Activated T-helper 17 cell treated with anti-CD3 and anti-CD28 coated beads, Interleukin-2, amount 50 U/mL, for 72 hours (primary cell): Measurements from ENCODE around the gene PJA1. TPM values are rescaled to one million over a fixed set of nuclear protein-coding genes. Genes with fewer than 3 reads are reported as not detected.

Source experiments
- ATAC-seq: fragments of 150-1000 bp; cut with Tn5 transposase; replicated peaks from 2 replicates; pipeline ENCODE4 v1.10.0; 2021; ENCODE audit warnings: mild to moderate bottlenecking, moderate library complexity
- H3K27ac Mint-ChIP-seq: one replicate; pipeline ENCODE4 v1.8.0; 2022; ENCODE audit warnings: mixed read lengths
- H3K27me3 Mint-ChIP-seq: one replicate; pipeline ENCODE4 v1.8.0; 2022; ENCODE audit warnings: mixed read lengths
- H3K36me3 Mint-ChIP-seq: one replicate; pipeline ENCODE4 v1.8.0; 2022; ENCODE audit warnings: low read depth, mild to moderate bottlenecking, mixed read lengths
- H3K4me1 Mint-ChIP-seq: one replicate; pipeline ENCODE4 v1.8.0; 2022; ENCODE audit warnings: mixed read lengths
- H3K4me3 Mint-ChIP-seq: one replicate; pipeline ENCODE4 v1.8.0; 2022; ENCODE audit warnings: mild to moderate bottlenecking, mixed read lengths
- H3K9me3 Mint-ChIP-seq: one replicate; pipeline ENCODE4 v1.8.0; 2022; ENCODE audit warnings: mixed read lengths
- total RNA-seq, 2 donors: library from RNA; stranded (reverse); gene quantifications; one replicate each; pipeline ENCODE4 v1.2.3, GENCODE V29; 2022

The PJA1 gene
- total RNA-seq, 2 donors from 2014 or later: 13.6 to 21.3 TPM

GRCh38 chrX:69140837-69141236 lies 24.4 kb downstream of the PJA1 start:
- no peak overlapping the region for H3K4me3 Mint-ChIP-seq
- H3K4me1 Mint-ChIP-seq: no peaks in the 10 kb centered on the region
- no peaks in the 10 kb centered on the region for H3K27me3 Mint-ChIP-seq
- no peak overlapping the region for H3K27ac Mint-ChIP-seq
- H3K9me3 Mint-ChIP-seq: no peaks in the 10 kb centered on the region
- H3K36me3 Mint-ChIP-seq: no peaks in the 10 kb centered on the region
- no peak for ATAC-seq

- no peak for ATAC-seq
- no peaks in the 10 kb centered on the region for H3K4me1 Mint-ChIP-seq
- no peaks in the 10 kb centered on the region for H3K36me3 Mint-ChIP-seq
- no peaks in the 10 kb centered on the region for H3K27me3 Mint-ChIP-seq
- no peaks in the 10 kb centered on the region for H3K9me3 Mint-ChIP-seq
- H3K4me3 Mint-ChIP-seq: no peak overlapping the region
- no peak overlapping the region for H3K27ac Mint-ChIP-seq
Observed at GRCh38 chrX:69139516-69139915, 25.7 kb downstream of the PJA1 start.

- H3K27ac Mint-ChIP-seq: no peak overlapping the region
- H3K36me3 Mint-ChIP-seq: no peaks in the 10 kb centered on the region
- no peak overlapping the region for H3K4me3 Mint-ChIP-seq
- H3K4me1 Mint-ChIP-seq: no peaks in the 10 kb centered on the region
- peaks cover 2% of the 10 kb centered on the region for H3K27me3 Mint-ChIP-seq
- H3K9me3 Mint-ChIP-seq: no peaks in the 10 kb centered on the region
- no peak for ATAC-seq
Observed at GRCh38 chrX:69138512-69138911, 26.7 kb downstream of the PJA1 start.

- H3K9me3 Mint-ChIP-seq: no peaks in the 10 kb centered on the region
- no peak for ATAC-seq
- no peaks in the 10 kb centered on the region for H3K4me1 Mint-ChIP-seq
- no peaks in the 10 kb centered on the region for H3K36me3 Mint-ChIP-seq
- H3K27me3 Mint-ChIP-seq: peaks cover 6% of the 10 kb centered on the region
- no peak overlapping the region for H3K27ac Mint-ChIP-seq
- H3K4me3 Mint-ChIP-seq: no peak overlapping the region
Observed at GRCh38 chrX:69138118-69138390, 27.2 kb downstream of the PJA1 start.

- no peak overlapping the region for H3K27ac Mint-ChIP-seq
- no peak for ATAC-seq
- peaks cover 6% of the 10 kb centered on the region for H3K27me3 Mint-ChIP-seq
- H3K4me3 Mint-ChIP-seq: no peak overlapping the region
- no peaks in the 10 kb centered on the region for H3K9me3 Mint-ChIP-seq
- H3K4me1 Mint-ChIP-seq: no peaks in the 10 kb centered on the region
- no peaks in the 10 kb centered on the region for H3K36me3 Mint-ChIP-seq
Observed at GRCh38 chrX:69137371-69138117, 27.7 kb downstream of the PJA1 start.

GRCh38 chrX:69136546-69137331 lies 28.5 kb downstream of the PJA1 start:
- Mint-ChIP-seq H3K9me3 (no peaks in the 10 kb centered on the region), H3K27ac (no peak overlapping the region), H3K4me1 (no peaks in the 10 kb centered on the region), H3K36me3 (no peaks in the 10 kb centered on the region), H3K4me3 (no peak overlapping the region), H3K27me3 (peaks cover 7% of the 10 kb centered on the region)
- ATAC-seq: no peak

GRCh38 chrX:69133921-69134542 lies 31.2 kb downstream of the PJA1 start:
- H3K9me3 Mint-ChIP-seq: no peaks in the 10 kb centered on the region
- no peak overlapping the region for H3K27ac Mint-ChIP-seq
- no peak overlapping the region for H3K4me3 Mint-ChIP-seq
- no peaks in the 10 kb centered on the region for H3K4me1 Mint-ChIP-seq
- H3K27me3 Mint-ChIP-seq: peaks cover 9% of the 10 kb centered on the region
- ATAC-seq: no peak
- H3K36me3 Mint-ChIP-seq: no peaks in the 10 kb centered on the region

- Mint-ChIP-seq H3K4me1 (no peaks in the 10 kb centered on the region), H3K27me3 (peaks cover 13% of the 10 kb centered on the region), H3K9me3 (no peaks in the 10 kb centered on the region), H3K4me3 (no peak overlapping the region), H3K27ac (no peak overlapping the region), H3K36me3 (no peaks in the 10 kb centered on the region)
- ATAC-seq: no peak
Observed at GRCh38 chrX:69131886-69132285, 33.4 kb downstream of the PJA1 start.

- no peak for ATAC-seq
- H3K36me3 Mint-ChIP-seq: no peaks in the 10 kb centered on the region
- no peaks in the 10 kb centered on the region for H3K4me1 Mint-ChIP-seq
- no peaks in the 10 kb centered on the region for H3K9me3 Mint-ChIP-seq
- peaks cover 13% of the 10 kb centered on the region for H3K27me3 Mint-ChIP-seq
- no peak overlapping the region for H3K27ac Mint-ChIP-seq
- H3K4me3 Mint-ChIP-seq: no peak overlapping the region
Observed at GRCh38 chrX:69130439-69130838, 34.8 kb downstream of the PJA1 start.

GRCh38 chrX:69128588-69128987 lies 36.7 kb downstream of the PJA1 start:
- no peaks in the 10 kb centered on the region for H3K36me3 Mint-ChIP-seq
- no peaks in the 10 kb centered on the region for H3K9me3 Mint-ChIP-seq
- H3K27me3 Mint-ChIP-seq: peaks cover 12% of the 10 kb centered on the region
- no peaks in the 10 kb centered on the region for H3K4me1 Mint-ChIP-seq
- no peak overlapping the region for H3K27ac Mint-ChIP-seq
- no peak for ATAC-seq
- no peak overlapping the region for H3K4me3 Mint-ChIP-seq

- Mint-ChIP-seq H3K4me1 (no peaks in the 10 kb centered on the region), H3K4me3 (no peak overlapping the region), H3K36me3 (no peaks in the 10 kb centered on the region), H3K27ac (no peak overlapping the region), H3K27me3 (peaks cover 7% of the 10 kb centered on the region), H3K9me3 (no peaks in the 10 kb centered on the region)
- no peak for ATAC-seq
Observed at GRCh38 chrX:69127466-69127865, 37.8 kb downstream of the PJA1 start.

- Mint-ChIP-seq H3K9me3 (no peaks in the 10 kb centered on the region), H3K27ac (no peak overlapping the region), H3K36me3 (no peaks in the 10 kb centered on the region), H3K4me3 (no peak overlapping the region), H3K4me1 (no peaks in the 10 kb centered on the region), H3K27me3 (peaks cover 5% of the 10 kb centered on the region)
- ATAC-seq: no peak
Observed at GRCh38 chrX:69126642-69127041, 38.6 kb downstream of the PJA1 start.

- no peak for ATAC-seq
- Mint-ChIP-seq H3K27ac (no peak overlapping the region), H3K4me3 (no peak overlapping the region), H3K9me3 (no peaks in the 10 kb centered on the region), H3K27me3 (peaks cover 3% of the 10 kb centered on the region), H3K4me1 (no peaks in the 10 kb centered on the region), H3K36me3 (no peaks in the 10 kb centered on the region)
Observed at GRCh38 chrX:69125094-69125493, 40.2 kb downstream of the PJA1 start.

- no peak for ATAC-seq
- H3K4me3 Mint-ChIP-seq: no peak overlapping the region
- no peaks in the 10 kb centered on the region for H3K36me3 Mint-ChIP-seq
- H3K9me3 Mint-ChIP-seq: no peaks in the 10 kb centered on the region
- H3K27me3 Mint-ChIP-seq: peaks cover 3% of the 10 kb centered on the region
- no peaks in the 10 kb centered on the region for H3K4me1 Mint-ChIP-seq
- no peak overlapping the region for H3K27ac Mint-ChIP-seq
Observed at GRCh38 chrX:69124108-69124507, 41.1 kb downstream of the PJA1 start.

- Mint-ChIP-seq H3K4me3 (no peak overlapping the region), H3K27me3 (peaks cover 3% of the 10 kb centered on the region), H3K4me1 (no peaks in the 10 kb centered on the region), H3K27ac (no peak overlapping the region), H3K36me3 (no peaks in the 10 kb centered on the region), H3K9me3 (no peaks in the 10 kb centered on the region)
- ATAC-seq: no peak
Observed at GRCh38 chrX:69123481-69123880, 41.8 kb downstream of the PJA1 start.
